CD4-positive, alpha-beta T cell (primary cell): ENCODE results near the gene STXBP3. TPM values are rescaled to one million over a fixed set of nuclear protein-coding genes. Genes with fewer than 3 reads are reported as not detected.

Experiments used
- ATAC-seq: fragments of 200-7000 bp; cut with Tn5 transposase; one replicate; pipeline ENCODE4 v1.10.0; 2022; ENCODE audit warnings: mild to moderate bottlenecking; ENCODE audit not compliant: poor library complexity
- CTCF ChIA-PET: fragments of 350-600 bp; sonication (Branson Sonifier 250); formaldehyde crosslinking; loops from one replicate; lab custom pipeline; 2021; ENCODE audit warnings: antibody characterized with exemption, inconsistent platforms; lab: Charles Lee
- POLR2A ChIA-PET: fragments of 350-600 bp; sonication (Branson Sonifier 250); formaldehyde crosslinking; loops from one replicate; lab custom pipeline; 2021; ENCODE audit warnings: antibody characterized with exemption, inconsistent platforms; lab: Charles Lee
- DNase-seq, 14 experiments: peaks; one replicate each; pipeline ENCODE4 v3.0.0-alpha.2; 2013 to 2020; ENCODE audit warnings: mixed read lengths in 2 of 14
- H3K27ac ChIP-seq, 2 donors: one replicate each; pipeline versions ENCODE4 v1.5.1 to v1.7.0; 2013; ENCODE audit warnings: low read length in 2 of 2, low read depth in 1 of 2, mild to moderate bottlenecking in 1 of 2
- H3K27me3 ChIP-seq, 2 experiments: 1 replicate in 1 of 2; 2 replicates in 1 of 2; pipeline versions ENCODE4 v1.6.1 to v1.7.0; 2013; ENCODE audit warnings: low read length in 2 of 2, control low read depth in 1 of 2, mild to moderate bottlenecking in 1 of 2, moderate library complexity in 1 of 2; ENCODE audit not compliant: insufficient read depth in 2 of 2, control insufficient read depth in 1 of 2
- H3K36me3 ChIP-seq: one replicate; pipeline ENCODE4 v1.6.1; 2013; ENCODE audit warnings: low read length, control low read depth; ENCODE audit not compliant: insufficient read depth
- H3K4me1 ChIP-seq: one replicate; pipeline ENCODE4 v1.6.1; 2013; ENCODE audit warnings: low read length, control low read depth; ENCODE audit not compliant: insufficient read depth
- H3K4me3 ChIP-seq: one replicate; pipeline ENCODE4 v1.5.1; 2013; ENCODE audit warnings: mild to moderate bottlenecking, low read length, moderate library complexity
- H3K9me3 ChIP-seq, 2 experiments: 1 replicate in 1 of 2; 2 replicates in 1 of 2; pipeline versions ENCODE4 v1.6.1 to v1.7.0; 2013; ENCODE audit warnings: low read length in 2 of 2, mild to moderate bottlenecking in 2 of 2, control low read depth in 1 of 2, moderate library complexity in 1 of 2; ENCODE audit not compliant: control insufficient read depth in 1 of 2, insufficient read depth in 1 of 2
- H3K27ac Mint-ChIP-seq: one replicate; pipeline ENCODE4 v1.8.0; 2020; ENCODE audit warnings: mixed read lengths
- H3K27me3 Mint-ChIP-seq: one replicate; pipeline ENCODE4 v1.8.0; 2021; ENCODE audit warnings: mixed read lengths
- H3K36me3 Mint-ChIP-seq: one replicate; pipeline ENCODE4 v1.8.0; 2021; ENCODE audit warnings: low read depth, mixed read lengths
- H3K4me1 Mint-ChIP-seq: one replicate; pipeline ENCODE4 v1.8.0; 2021; ENCODE audit warnings: low read depth, mixed read lengths
- H3K4me3 Mint-ChIP-seq: one replicate; pipeline ENCODE4 v1.8.0; 2020; ENCODE audit warnings: mild to moderate bottlenecking, mixed read lengths
- H3K9me3 Mint-ChIP-seq: one replicate; pipeline ENCODE4 v1.8.0; 2020; ENCODE audit warnings: mixed read lengths
- intact Hi-C, 2 experiments: fragments of 100-400 bp; cut with DNase I in 1 of 2; cut with micrococcal nuclease in 1 of 2; formaldehyde crosslinking; loops; one replicate each; pipeline versions ENCODE4 v1.15.1 to v1.9.0; 2023 to 2025; cut with DNase I, micrococcal nuclease
- total RNA-seq, 174 experiments: library from RNA in 2 of 174; stranded (reverse) in 2 of 174; gene quantifications; one replicate each; pipeline ENCODE4 v1.2.3 and lab custom pipeline; 2021 to 2026
- TF ChIP-seq, protein P1 (sequence below): fragments of 200-600 bp; IDR thresholded peaks from one replicate; pipeline ENCODE4 v1.8.0; 2022; ENCODE audit warnings: antibody characterized with exemption, mild to moderate bottlenecking

STXBP3 gene
- total RNA-seq, 2 experiments from 2014 or later, result 41.6 to 50.5 TPM

DNA sequence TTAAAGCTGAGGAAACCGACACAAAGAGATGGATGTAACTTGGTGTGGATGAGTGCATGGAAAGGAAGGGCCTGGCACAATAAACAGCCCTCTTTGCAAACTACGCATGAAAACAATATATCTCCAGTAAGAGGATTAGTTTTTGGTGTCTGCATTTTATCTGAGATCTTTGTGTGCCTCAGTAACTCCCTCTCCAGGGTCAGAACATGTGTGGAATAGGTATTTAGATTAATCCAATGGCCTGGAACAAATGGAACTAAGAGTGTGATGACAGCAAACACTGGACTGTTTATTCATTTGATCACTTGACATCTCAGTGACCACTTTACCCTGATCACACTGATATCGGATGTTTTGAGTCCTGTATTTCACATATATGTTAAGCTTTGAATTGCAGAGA, 65.1 kb downstream of the STXBP3 start:
- intact Hi-C loops, result no loop called here
- Mint-ChIP-seq H3K27me3 (no peaks in the 10 kb centered on the region), H3K4me1 (no peaks in the 10 kb centered on the region), H3K27ac (no peak overlapping the region), H3K36me3 (peaks cover 50% of the 10 kb centered on the region), H3K9me3 (no peaks in the 10 kb centered on the region), H3K4me3 (no peak overlapping the region)
- ATAC-seq, result no peak
- no peak overlapping the region for H3K4me3 ChIP-seq
- ChIA-PET CTCF (no interaction called here), POLR2A (no interaction called here)
- peaks cover 26% of the 10 kb centered on the region for H3K36me3 ChIP-seq
- TF ChIP-seq, protein P1, sequence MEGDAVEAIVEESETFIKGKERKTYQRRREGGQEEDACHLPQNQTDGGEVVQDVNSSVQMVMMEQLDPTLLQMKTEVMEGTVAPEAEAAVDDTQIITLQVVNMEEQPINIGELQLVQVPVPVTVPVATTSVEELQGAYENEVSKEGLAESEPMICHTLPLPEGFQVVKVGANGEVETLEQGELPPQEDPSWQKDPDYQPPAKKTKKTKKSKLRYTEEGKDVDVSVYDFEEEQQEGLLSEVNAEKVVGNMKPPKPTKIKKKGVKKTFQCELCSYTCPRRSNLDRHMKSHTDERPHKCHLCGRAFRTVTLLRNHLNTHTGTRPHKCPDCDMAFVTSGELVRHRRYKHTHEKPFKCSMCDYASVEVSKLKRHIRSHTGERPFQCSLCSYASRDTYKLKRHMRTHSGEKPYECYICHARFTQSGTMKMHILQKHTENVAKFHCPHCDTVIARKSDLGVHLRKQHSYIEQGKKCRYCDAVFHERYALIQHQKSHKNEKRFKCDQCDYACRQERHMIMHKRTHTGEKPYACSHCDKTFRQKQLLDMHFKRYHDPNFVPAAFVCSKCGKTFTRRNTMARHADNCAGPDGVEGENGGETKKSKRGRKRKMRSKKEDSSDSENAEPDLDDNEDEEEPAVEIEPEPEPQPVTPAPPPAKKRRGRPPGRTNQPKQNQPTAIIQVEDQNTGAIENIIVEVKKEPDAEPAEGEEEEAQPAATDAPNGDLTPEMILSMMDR, result no peak
- DNase-seq, result no peak
- H3K4me1 ChIP-seq, result no peaks in the 10 kb centered on the region
- no peaks in the 10 kb centered on the region for H3K9me3 ChIP-seq
- H3K27me3 ChIP-seq, result no peaks in the 10 kb centered on the region
- no peak overlapping the region for H3K27ac ChIP-seq

DNA sequence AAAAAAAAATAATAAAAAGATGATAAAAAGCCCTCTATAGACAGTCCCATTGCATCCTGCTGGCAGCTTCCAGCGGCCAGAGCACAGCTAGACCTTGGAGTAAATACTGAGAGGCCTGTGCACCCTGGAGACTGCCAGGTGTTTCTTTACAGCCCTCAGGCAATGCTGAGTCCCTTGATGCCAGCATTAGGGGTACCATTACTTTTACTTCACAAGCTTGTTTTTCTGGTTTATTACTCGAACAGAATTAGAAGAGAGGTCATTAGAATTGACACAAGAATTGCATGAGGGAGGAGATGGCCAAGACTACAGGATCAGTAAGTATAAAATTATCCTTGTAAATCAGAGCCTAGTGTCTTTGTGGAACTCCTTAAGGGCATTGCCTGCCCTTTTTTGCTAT, 66.9 kb downstream of the STXBP3 start:
- Mint-ChIP-seq H3K36me3 (peaks cover 33% of the 10 kb centered on the region), H3K27me3 (no peaks in the 10 kb centered on the region), H3K4me1 (no peaks in the 10 kb centered on the region), H3K27ac (no peak overlapping the region), H3K4me3 (no peak overlapping the region), H3K9me3 (no peaks in the 10 kb centered on the region)
- ChIA-PET POLR2A (no interaction called here), CTCF (no interaction called here)
- peaks cover 12% of the 10 kb centered on the region for H3K36me3 ChIP-seq
- no peak overlapping the region for H3K4me3 ChIP-seq
- intact Hi-C loops, result no loop called here
- TF ChIP-seq, protein P1, result no peak
- no peaks in the 10 kb centered on the region for H3K4me1 ChIP-seq
- no peaks in the 10 kb centered on the region for H3K27me3 ChIP-seq
- H3K9me3 ChIP-seq, result no peaks in the 10 kb centered on the region
- ATAC-seq (no peak), DNase-seq (no peak)
- H3K27ac ChIP-seq, result no peak overlapping the region

DNA sequence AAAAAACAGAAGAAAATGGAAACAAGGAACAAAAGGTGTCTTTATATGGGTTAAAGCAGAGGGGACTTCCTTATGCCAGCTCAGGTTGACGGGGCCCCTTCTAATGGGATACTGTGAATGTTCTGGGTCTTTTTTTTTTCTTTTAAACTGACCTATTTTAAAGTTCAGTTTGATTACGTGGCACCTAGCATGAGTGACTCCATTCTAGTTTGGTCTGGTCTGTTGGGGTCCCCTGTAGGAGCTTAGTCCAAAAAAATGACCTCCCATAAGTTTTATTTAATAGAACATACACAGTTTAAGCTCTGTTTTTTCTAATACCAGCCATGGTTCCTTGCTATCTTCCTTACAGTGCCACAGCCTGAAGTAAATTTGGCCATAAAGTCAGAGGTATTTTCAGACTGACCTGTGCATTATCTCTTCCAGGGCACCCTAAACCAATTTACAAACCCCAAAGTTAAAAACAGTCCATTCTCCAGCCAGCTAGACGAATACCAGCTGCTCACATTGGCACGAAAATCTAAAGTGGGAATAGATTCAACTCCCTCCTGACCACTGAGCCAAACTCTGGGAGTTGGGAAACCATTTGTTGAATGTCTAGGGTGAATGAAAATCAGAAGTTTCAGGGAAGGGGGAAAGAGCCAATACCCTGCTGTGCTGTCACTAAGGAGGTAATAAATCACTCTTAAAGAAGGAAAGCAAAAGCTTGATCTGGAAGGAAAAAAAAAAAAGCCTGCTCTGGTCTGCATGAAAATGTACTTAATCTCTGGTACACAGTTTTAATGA, 68.1 kb downstream of the STXBP3 start:
- H3K9me3 ChIP-seq, result no peaks in the 10 kb centered on the region
- H3K36me3 Mint-ChIP-seq, result peaks cover 21% of the 10 kb centered on the region
- H3K9me3 Mint-ChIP-seq, result no peaks in the 10 kb centered on the region
- no peak overlapping the region for H3K27ac Mint-ChIP-seq
- ChIA-PET POLR2A (no interaction called here), CTCF (no interaction called here)
- no peaks in the 10 kb centered on the region for H3K4me1 Mint-ChIP-seq
- H3K36me3 ChIP-seq, result peaks cover 7% of the 10 kb centered on the region
- intact Hi-C loops, result no loop called here
- ATAC-seq (no peak), DNase-seq (no peak)
- no peaks in the 10 kb centered on the region for H3K27me3 Mint-ChIP-seq
- TF ChIP-seq, protein P1, result no peak
- no peak overlapping the region for H3K27ac ChIP-seq
- no peak overlapping the region for H3K4me3 Mint-ChIP-seq
- no peak overlapping the region for H3K4me3 ChIP-seq
- no peaks in the 10 kb centered on the region for H3K27me3 ChIP-seq
- no peaks in the 10 kb centered on the region for H3K4me1 ChIP-seq
